Right lobe of liver (tissue), 6 donors: ENCODE data around the gene CAMTA1. TPM values are rescaled to one million over a fixed set of nuclear protein-coding genes. Genes with fewer than 3 reads are reported as not detected.

ENCODE experiments used
- ATAC-seq, 4 donors: fragments of 200-7000 bp; cut with Tn5 transposase; one replicate each; pipeline ENCODE4 v1.9.1; 2020; ENCODE audit warnings: mild to moderate bottlenecking in 4 of 4, moderate library complexity in 4 of 4
- DNase-seq, 3 donors: peaks; one replicate each; pipeline ENCODE4 v3.0.0-alpha.2; 2020
- H3K27ac ChIP-seq, 3 donors: fragments of 200-600 bp; one replicate each; pipeline ENCODE4 v1.8.0; 2022
- H3K27me3 ChIP-seq, 2 donors: fragments of 200-600 bp; one replicate each; pipeline ENCODE4 v1.8.0; 2022
- H3K36me3 ChIP-seq, 4 donors: fragments of 200-600 bp; sonication (generic) in 1 of 4; one replicate each; pipeline versions ENCODE4 v1.5.1 to v1.8.0; 2017 to 2022; ENCODE audit warnings: control low read depth in 1 of 4
- H3K4me1 ChIP-seq, 4 donors: fragments of 200-600 bp; sonication (generic) in 1 of 4; one replicate each; pipeline versions ENCODE4 v1.5.1 to v1.8.0; 2017 to 2022; ENCODE audit warnings: control low read depth in 1 of 4
- H3K4me3 ChIP-seq, 3 donors: fragments of 200-600 bp; one replicate each; pipeline ENCODE4 v1.8.0; 2022
- H3K9me3 ChIP-seq, 4 donors: fragments of 200-600 bp; sonication (generic) in 1 of 4; one replicate each; pipeline versions ENCODE4 v1.5.1 to v1.8.0; 2017 to 2022; ENCODE audit warnings: control low read depth in 1 of 4
- POLR2A ChIP-seq: fragments of 450-650 bp; IDR thresholded peaks from one replicate; pipeline ENCODE4 v1.6.1; 2017; ENCODE audit warnings: antibody characterized with exemption, mild to moderate bottlenecking
- WGBS: methylation state at CpG from one replicate; pipeline ENCODE4 v1.1.6; 2018; ENCODE audit warnings: low coverage, low lambda C conversion rate; ENCODE audit not compliant: insufficient coverage; ENCODE audit errors: missing lambda C conversion rate; 5-methylcytosine and 5-hydroxymethylcytosine counted together
- intact Hi-C, 2 donors: fragments of 100-400 bp; cut with DNase I; formaldehyde crosslinking; loops; one replicate each; pipeline versions ENCODE4 v1.11.2 to v1.14.1; 2022
- total RNA-seq, 6 experiments: library from RNA; depleted of rRNA in 2 of 6; stranded (reverse); fragments of >200 nt in 2 of 6; fragmentation: NEBNext Ultra II Directional in 3 of 6; extraction: Animal tissue kit (Norgen Biotek cat#: 25700) in 3 of 6; gene quantifications; one replicate each; pipeline versions ENCODE4 v1.1.0 to v1.2.4, GENCODE V29; 2016 to 2023
- TF ChIP-seq, protein P1 (sequence below), 4 donors: fragments of 200-600 bp in 3 of 4; fragments of 450-650 bp in 1 of 4; IDR thresholded peaks; one replicate each; pipeline versions ENCODE4 v1.5.1 to v1.8.0; 2016 to 2022; ENCODE audit warnings: antibody characterized with exemption in 4 of 4, mild to moderate bottlenecking in 2 of 4
- donor health status: DM: no; HTN: yes; CAD: no.
- donor health status: DM: no; HTN: no; CAD: no.
- donor health status: DM: no; HTN: no; CAD: no.
- donor health status: DM: no; HTN: yes; CAD: no.
- donor health status: DM: no; HTN: yes; CAD: no.

CAMTA1 gene
- total RNA-seq, 6 experiments from 2014 or later, result 32.3 to 49.4 (median 37.2) TPM

DNA sequence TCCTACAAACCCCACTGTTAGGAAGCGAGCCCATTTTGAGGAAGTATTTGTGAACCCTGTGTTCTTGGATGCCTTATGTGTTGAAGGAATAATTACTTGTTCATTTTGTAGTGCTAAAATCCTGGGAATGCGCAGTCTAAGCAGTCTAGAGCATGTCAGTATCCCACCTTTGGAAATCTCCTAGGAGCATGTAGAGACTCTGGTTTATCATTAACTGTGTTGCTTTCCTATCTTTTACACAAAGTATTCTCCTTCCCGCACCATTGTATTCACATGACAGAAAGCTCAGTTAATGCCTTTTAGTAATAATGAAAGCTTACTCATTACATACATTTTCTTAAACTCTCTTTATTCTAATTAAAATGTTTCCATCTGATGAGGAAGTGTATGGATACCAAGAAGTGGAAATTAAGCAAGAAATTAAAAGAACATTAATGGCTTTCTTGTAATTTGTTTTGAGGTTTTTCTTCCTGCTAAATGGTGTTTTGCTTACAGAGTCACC lies 99.4 kb downstream of the CAMTA1 start:
- Histone ChIP-seq H3K4me1 (peaks cover 0 to 9% (median 2%) of the 10 kb centered on the region in 4 donors), H3K4me3 (no peak overlapping the region), H3K9me3 (no peaks in the 10 kb centered on the region), H3K36me3 (no peaks in the 10 kb centered on the region), H3K27ac (no peak overlapping the region), H3K27me3 (no peaks in the 10 kb centered on the region)
- intact Hi-C loops, result loop anchor here (10.0 kb wide), 1 partner anchor 90 kb away; no protein-coding TSS in a partner anchor
- DNase-seq (no peak), ATAC-seq (peak; percentile 51 to 63 (median 56))
- TF ChIP-seq POLR2A, result no peak
- WGBS, result 59% methylated on average over 3 of the region's 3 CpGs

DNA sequence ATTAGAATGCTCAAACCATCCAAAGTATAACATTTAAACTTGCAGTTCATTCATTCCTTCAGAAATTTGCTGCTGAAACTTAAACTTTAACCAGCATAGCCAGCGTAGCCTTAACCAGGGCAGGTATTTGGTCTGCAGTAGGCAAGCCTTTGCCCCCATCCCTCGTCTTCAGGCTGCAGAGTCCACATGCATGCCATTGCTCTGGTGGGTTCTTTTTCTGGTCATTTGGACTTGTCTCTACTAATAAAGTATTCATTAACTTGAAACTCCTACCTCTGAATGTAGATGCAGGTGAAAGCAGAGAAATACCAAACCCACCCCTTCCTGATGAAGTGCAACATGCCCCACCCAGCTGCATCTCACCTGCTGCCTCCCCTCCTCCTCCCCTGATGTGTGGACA lies 100.2 kb downstream of the CAMTA1 start:
- Histone ChIP-seq H3K27ac (no peak overlapping the region), H3K4me3 (no peak overlapping the region), H3K36me3 (no peaks in the 10 kb centered on the region), H3K9me3 (no peaks in the 10 kb centered on the region), H3K27me3 (no peaks in the 10 kb centered on the region), H3K4me1 (peaks cover 0 to 9% (median 2%) of the 10 kb centered on the region in 4 donors)
- no peak for TF ChIP-seq POLR2A
- TF ChIP-seq, protein P1, sequence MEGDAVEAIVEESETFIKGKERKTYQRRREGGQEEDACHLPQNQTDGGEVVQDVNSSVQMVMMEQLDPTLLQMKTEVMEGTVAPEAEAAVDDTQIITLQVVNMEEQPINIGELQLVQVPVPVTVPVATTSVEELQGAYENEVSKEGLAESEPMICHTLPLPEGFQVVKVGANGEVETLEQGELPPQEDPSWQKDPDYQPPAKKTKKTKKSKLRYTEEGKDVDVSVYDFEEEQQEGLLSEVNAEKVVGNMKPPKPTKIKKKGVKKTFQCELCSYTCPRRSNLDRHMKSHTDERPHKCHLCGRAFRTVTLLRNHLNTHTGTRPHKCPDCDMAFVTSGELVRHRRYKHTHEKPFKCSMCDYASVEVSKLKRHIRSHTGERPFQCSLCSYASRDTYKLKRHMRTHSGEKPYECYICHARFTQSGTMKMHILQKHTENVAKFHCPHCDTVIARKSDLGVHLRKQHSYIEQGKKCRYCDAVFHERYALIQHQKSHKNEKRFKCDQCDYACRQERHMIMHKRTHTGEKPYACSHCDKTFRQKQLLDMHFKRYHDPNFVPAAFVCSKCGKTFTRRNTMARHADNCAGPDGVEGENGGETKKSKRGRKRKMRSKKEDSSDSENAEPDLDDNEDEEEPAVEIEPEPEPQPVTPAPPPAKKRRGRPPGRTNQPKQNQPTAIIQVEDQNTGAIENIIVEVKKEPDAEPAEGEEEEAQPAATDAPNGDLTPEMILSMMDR (IDR thresholded peaks at IDR 0.05), result no peak
- intact Hi-C loops, result loop anchor here (10.0 kb wide), 1 partner anchor 91 kb away; no protein-coding TSS in a partner anchor
- ATAC-seq, result no peak
- 90% methylated on average over 2 of the region's 2 CpGs for WGBS
- DNase-seq, result no peak

DNA sequence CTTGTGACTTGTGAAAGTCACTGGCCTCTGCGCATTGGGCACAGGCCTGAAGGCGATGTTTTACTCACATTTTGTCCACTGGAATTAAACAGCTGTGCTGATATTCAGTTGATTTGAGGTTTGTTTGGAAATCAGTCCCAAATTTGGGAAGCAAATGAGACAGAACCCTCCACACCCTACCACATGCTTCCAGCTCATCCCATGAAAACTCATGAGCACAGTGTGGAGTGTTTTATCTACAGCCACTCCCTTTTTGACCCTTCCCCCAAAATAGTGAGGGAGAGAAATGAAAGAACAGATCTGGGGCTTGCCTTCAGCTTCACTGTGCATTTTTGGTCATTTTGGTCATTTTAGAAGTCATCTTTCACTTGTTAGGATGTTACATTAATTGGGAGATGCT lies 101.3 kb downstream of the CAMTA1 start:
- ATAC-seq, result no peak
- TF ChIP-seq, protein P1 (IDR thresholded peaks at IDR 0.05), result no peak
- TF ChIP-seq POLR2A, result no peak
- Histone ChIP-seq H3K27me3 (no peaks in the 10 kb centered on the region), H3K4me1 (peaks cover 0 to 9% (median 2%) of the 10 kb centered on the region in 4 donors), H3K36me3 (no peaks in the 10 kb centered on the region), H3K27ac (no peak overlapping the region), H3K9me3 (no peaks in the 10 kb centered on the region), H3K4me3 (no peak overlapping the region)
- DNase-seq, result no peak
- intact Hi-C loops, result loop anchor here (10.0 kb wide), 1 partner anchor 92 kb away; no protein-coding TSS in a partner anchor
- whole genome bisulfite sequencing, result 100% methylated on average over 2 of the region's 2 CpGs

DNA sequence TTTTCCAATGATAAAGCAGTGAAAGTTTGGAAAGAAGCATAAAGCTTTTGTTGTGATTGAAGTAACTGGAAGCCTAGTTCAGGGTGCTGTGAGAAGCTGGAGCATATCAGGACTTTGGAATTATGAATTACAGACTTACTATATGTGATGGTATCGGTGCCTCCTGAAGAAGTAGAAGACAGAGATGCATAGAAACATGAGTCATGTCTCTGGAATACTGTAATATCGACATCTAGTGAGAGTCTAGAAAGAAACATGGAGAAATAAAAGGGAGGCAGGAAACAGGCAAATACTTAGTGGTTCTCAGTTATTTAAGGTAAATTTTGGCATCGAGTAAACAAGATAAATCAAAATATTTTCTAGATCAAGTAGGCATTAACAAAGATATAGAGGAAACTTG lies 103.0 kb downstream of the CAMTA1 start:
- intact Hi-C loops, result loop anchor here (10.0 kb wide), 1 partner anchor 93 kb away; no protein-coding TSS in a partner anchor
- DNase-seq, result no peak
- Histone ChIP-seq H3K4me1 (peaks cover 0 to 9% (median 2%) of the 10 kb centered on the region in 4 donors), H3K27me3 (no peaks in the 10 kb centered on the region), H3K27ac (no peak overlapping the region), H3K36me3 (no peaks in the 10 kb centered on the region), H3K4me3 (no peak overlapping the region), H3K9me3 (no peaks in the 10 kb centered on the region)
- ATAC-seq, result no peak
- TF ChIP-seq, protein P1 (IDR thresholded peaks at IDR 0.05), result no peak
- TF ChIP-seq POLR2A, result no peak
- 92% methylated on average over 3 of the region's 3 CpGs for WGBS

DNA sequence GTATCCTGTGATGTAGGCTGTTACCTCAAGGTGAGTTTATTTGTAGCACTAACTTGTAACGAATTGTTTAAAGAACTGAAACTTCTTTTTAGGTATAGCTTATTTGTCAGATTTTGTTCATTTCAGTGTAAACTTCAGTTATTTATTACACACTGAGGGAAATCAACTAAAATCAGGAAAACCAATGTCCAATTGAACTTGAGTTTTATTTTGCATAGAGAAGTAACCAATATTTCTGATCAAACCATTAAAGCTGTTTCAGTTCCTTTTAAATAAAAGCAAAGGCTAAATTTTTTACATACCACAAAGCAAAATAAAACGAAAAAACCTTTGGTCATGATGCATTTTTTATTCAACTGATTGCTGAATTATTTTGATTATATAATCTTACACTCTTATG lies 103.6 kb downstream of the CAMTA1 start:
- no peaks in the 10 kb centered on the region for H3K27me3 ChIP-seq
- no peak for TF ChIP-seq POLR2A
- TF ChIP-seq, protein P1 (IDR thresholded peaks at IDR 0.05), result no peak
- no peak overlapping the region for H3K27ac ChIP-seq
- 69% methylated on average over 2 of the region's 2 CpGs for WGBS
- peaks cover 0 to 9% (median 2%) of the 10 kb centered on the region in 4 donors for H3K4me1 ChIP-seq
- no peak overlapping the region for H3K4me3 ChIP-seq
- no peak for ATAC-seq
- intact Hi-C loops, result loop anchor here (10.0 kb wide), 1 partner anchor 94 kb away; no protein-coding TSS in a partner anchor
- no peaks in the 10 kb centered on the region for H3K9me3 ChIP-seq
- no peak for DNase-seq
- H3K36me3 ChIP-seq, result no peaks in the 10 kb centered on the region
